ENCODE results near the gene LCN10.

DNA sequence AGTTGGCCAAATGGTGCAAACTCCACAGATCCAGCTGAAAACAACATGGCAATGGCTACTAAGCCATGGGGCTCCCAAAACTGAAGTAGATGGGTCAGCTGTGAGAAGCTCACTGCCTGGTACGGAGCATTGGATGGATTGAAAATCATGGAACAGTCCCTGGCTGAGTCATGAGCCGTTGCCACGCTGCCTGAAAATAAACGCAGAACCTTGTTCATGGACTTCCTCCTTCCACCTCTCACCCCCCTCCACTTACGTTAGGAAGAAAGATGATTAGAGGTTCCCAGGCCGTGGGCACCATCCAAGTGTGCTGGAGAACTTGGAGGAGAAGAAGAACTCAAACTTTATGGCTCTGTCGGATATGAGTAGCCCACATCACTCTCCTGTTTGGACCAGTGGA is 37.2 kb downstream of the LCN10 start:
- TF ChIP-seq ZNF274 (IDR thresholded peaks at IDR 0.05; ENCODE audit: low read depth, low read length) (no peak), SUZ12 (IDR thresholded peaks at IDR 0.05; ENCODE audit: extremely low read depth, insufficient read depth, insufficient read length) (no peak), YY1 (IDR thresholded peaks at IDR 0.05; ENCODE audit: insufficient read depth, insufficient read length) (no peak)

Measured in NT2/D1 (cell line).